Pancreas (tissue), 10 donors: ENCODE data around the gene TMEM235. TPM values are rescaled to one million over a fixed set of nuclear protein-coding genes. Genes with fewer than 3 reads are reported as not detected.
A peak's percentile ranks its signal among the peaks of the same experiment; 100 is the strongest.

Experiments used
- ATAC-seq, 4 donors: fragments of 200-7000 bp; cut with Tn5 transposase; one replicate each; pipeline versions ENCODE4 v1.8.0 to v1.9.1; 2020; ENCODE audit warnings: mild to moderate bottlenecking in 4 of 4, moderate library complexity in 4 of 4
- DNase-seq, 6 donors: peaks; one replicate each; pipeline ENCODE4 v3.0.0-alpha.2; 2020
- FAIRE-seq: peaks from 2 replicates; lab custom pipeline; 2012; peaks lifted over from hg19 to GRCh38; lab: Jason Lieb, UNC
- H3K27ac ChIP-seq, 4 donors: fragments of 200-600 bp; sonication (generic); 1 replicate in 3 of 4; 2 replicates in 1 of 4; pipeline versions ENCODE4 v1.5.0 to v1.8.0; 2020
- H3K27me3 ChIP-seq, 4 donors: fragments of 200-600 bp; one replicate each; pipeline ENCODE4 v1.8.0; 2021
- H3K36me3 ChIP-seq, 3 donors: fragments of 200-600 bp; sonication (generic) in 1 of 3; one replicate each; pipeline versions ENCODE4 v1.5.0 to v1.8.0; 2020 to 2021
- H3K4me1 ChIP-seq, 3 donors: fragments of 200-600 bp; one replicate each; pipeline ENCODE4 v1.8.0; 2021
- H3K4me3 ChIP-seq, 4 donors: fragments of 200-600 bp; sonication (generic) in 2 of 4; one replicate each; pipeline versions ENCODE4 v1.5.0 to v1.8.0; 2020 to 2021
- H3K9me3 ChIP-seq, 4 donors: fragments of 200-600 bp; one replicate each; pipeline ENCODE4 v1.8.0; 2021
- CTCF ChIP-seq, 4 donors: fragments of 200-600 bp; sonication (generic) in 3 of 4; IDR thresholded peaks; one replicate each; pipeline versions ENCODE4 v1.5.0 to v1.8.0; 2021; ENCODE audit warnings: antibody characterized with exemption in 4 of 4
- WGBS, 2 donors: extraction: QIAGEN DNeasy Blood & Tissue Kit; methylation state at CpG; one replicate each; pipeline ENCODE4 v1.1.7; 2013; 5-methylcytosine and 5-hydroxymethylcytosine counted together
- intact Hi-C, 3 donors: fragments of 100-400 bp; cut with DNase I; formaldehyde crosslinking; loops; one replicate each; pipeline versions ENCODE4 v1.11.1 to v1.14.2; 2022
- polyA plus RNA-seq, 2 donors: library from polyadenylated mRNA; stranded (reverse); fragments of 200-250 nt; gene quantifications; one replicate each; pipeline ENCODE4 v1.2.3, GENCODE V29; 2013
- total RNA-seq, 6 donors: library from RNA; stranded (reverse); fragmentation: NEBNext Ultra II Directional in 4 of 6; extraction: Animal tissue kit (Norgen Biotek cat#: 25700) in 4 of 6; gene quantifications; one replicate each; pipeline versions ENCODE4 v1.2.1 to v1.2.4, GENCODE V29; 2021 to 2023
- donor health status: healthy with polysubstance abuse.
- donor health status: DM: no; HTN: no; CAD: no; lungs with moderate emphysema.
- donor health status: DM: no; HTN: no; CAD: no.
- donor health status: control.
- donor health status: control.
- donor health status: Bipolar disorder and iron deficiency.
- donor health status: DM: yes; HTN: yes; CAD: no.
- donor health status: DM: no; HTN: no; CAD: no.
- donor health status: DM: no; HTN: no; CAD: no.
- donor health status: DM: yes; HTN: yes; CAD: no.

Gene TMEM235
- total and polyA plus RNA-seq, 8 donors = 0.05 to 0.11 TPM; not detected in 6

GRCh38 chr17:78235885-78236284, 4.5 kb downstream of the TMEM235 start:
- H3K27ac ChIP-seq = no peak overlapping the region
- 83 to 87% methylated on average over 8 of the region's 8 CpGs for WGBS, 2 donors
- no peak for ATAC-seq
- H3K9me3 ChIP-seq = no peaks in the 10 kb centered on the region
- intact Hi-C loops = no loop called here
- H3K36me3 ChIP-seq = no peaks in the 10 kb centered on the region
- H3K4me1 ChIP-seq = no peaks in the 10 kb centered on the region
- no peak for FAIRE-seq
- no peak for DNase-seq
- TF ChIP-seq CTCF (IDR thresholded peaks at IDR 0.05) = no peak
- H3K27me3 ChIP-seq = peaks cover 0 to 13% (median 0%) of the 10 kb centered on the region in 4 donors
- H3K4me3 ChIP-seq = no peak overlapping the region

- FAIRE-seq (no peak), ATAC-seq (no peak), DNase-seq (peak in 1 of 6 donors; percentile 59)
- H3K4me3 ChIP-seq = no peak overlapping the region
- H3K4me1 ChIP-seq = no peaks in the 10 kb centered on the region
- H3K9me3 ChIP-seq = no peaks in the 10 kb centered on the region
- TF ChIP-seq CTCF (IDR thresholded peaks at IDR 0.05) = no peak
- 88 to 90% methylated on average over 20 of the region's 20 CpGs for WGBS, 2 donors
- no peaks in the 10 kb centered on the region for H3K36me3 ChIP-seq
- H3K27ac ChIP-seq = no peak overlapping the region
- H3K27me3 ChIP-seq = peaks cover 0 to 8% (median 0%) of the 10 kb centered on the region in 4 donors
- intact Hi-C loops = no loop called here
These were observed 5.1 kb downstream of the TMEM235 start for GRCh38 chr17:78236362-78237127.

GRCh38 chr17:78237401-78238012, 6.1 kb downstream of the TMEM235 start:
- intact Hi-C loops = no loop called here
- Histone ChIP-seq H3K27me3 (peaks cover 0 to 2% (median 0%) of the 10 kb centered on the region in 4 donors), H3K27ac (no peak overlapping the region), H3K36me3 (no peaks in the 10 kb centered on the region), H3K4me3 (no peak overlapping the region), H3K4me1 (no peaks in the 10 kb centered on the region), H3K9me3 (no peaks in the 10 kb centered on the region)
- no peak for ATAC-seq
- no peak for FAIRE-seq
- 58 to 62% methylated on average over 10 to 11 of the region's 11 CpGs for WGBS, 2 donors
- DNase-seq = no peak
- TF ChIP-seq CTCF (IDR thresholded peaks at IDR 0.05) = no peak

- intact Hi-C loops = no loop called here
- TF ChIP-seq CTCF (IDR thresholded peaks at IDR 0.05) = no peak
- ATAC-seq = no peak
- DNase-seq = peak in 1 of 6 donors; percentile 60
- FAIRE-seq = no peak
- H3K27ac ChIP-seq = no peak overlapping the region
- H3K4me3 ChIP-seq = no peak overlapping the region
- H3K36me3 ChIP-seq = no peaks in the 10 kb centered on the region
- no peaks in the 10 kb centered on the region for H3K4me1 ChIP-seq
- 81 to 83% methylated on average over 20 of the region's 20 CpGs for WGBS, 2 donors
- no peaks in the 10 kb centered on the region for H3K9me3 ChIP-seq
- no peaks in the 10 kb centered on the region for H3K27me3 ChIP-seq
These were observed 7.5 kb downstream of the TMEM235 start for GRCh38 chr17:78238823-78239488.
